Left kidney (tissue), 8 donors: ENCODE results near the gene CSMD2. TPM values are rescaled to one million over a fixed set of nuclear protein-coding genes. Genes with fewer than 3 reads are reported as not detected.
"Not testable (repeated sequence)": the region's sequence is repeated elsewhere in the genome, so short reads cannot be mapped to it uniquely, and the experiment has no call there.

Experiments
- DNase-seq: peaks from one replicate; pipeline ENCODE4 v3.0.0-alpha.2; 2013
- long read RNA-seq, 8 donors: transcript quantifications; one replicate each; lab custom pipeline, GENCODE V29; 2026
- polyA plus RNA-seq: library from polyadenylated mRNA; unstranded; fragments of 120-200 nt; gene quantifications from one replicate; pipeline ENCODE4 v1.2.1, GENCODE V29; 2013; ENCODE audit not compliant: insufficient read length

The CSMD2 gene
- polyA plus RNA-seq: 1.2 TPM
- long read RNA-seq, donor 1: 0 reads
- long read RNA-seq, donor 2: 0 reads
- long read RNA-seq, donor 3: 0 reads
- long read RNA-seq, donor 4: 0 reads
- long read RNA-seq, donor 5: 0 reads
- long read RNA-seq, donor 6: 0 reads
- long read RNA-seq, donor 7: 0 reads
- long read RNA-seq, donor 8: 0 reads

DNA sequence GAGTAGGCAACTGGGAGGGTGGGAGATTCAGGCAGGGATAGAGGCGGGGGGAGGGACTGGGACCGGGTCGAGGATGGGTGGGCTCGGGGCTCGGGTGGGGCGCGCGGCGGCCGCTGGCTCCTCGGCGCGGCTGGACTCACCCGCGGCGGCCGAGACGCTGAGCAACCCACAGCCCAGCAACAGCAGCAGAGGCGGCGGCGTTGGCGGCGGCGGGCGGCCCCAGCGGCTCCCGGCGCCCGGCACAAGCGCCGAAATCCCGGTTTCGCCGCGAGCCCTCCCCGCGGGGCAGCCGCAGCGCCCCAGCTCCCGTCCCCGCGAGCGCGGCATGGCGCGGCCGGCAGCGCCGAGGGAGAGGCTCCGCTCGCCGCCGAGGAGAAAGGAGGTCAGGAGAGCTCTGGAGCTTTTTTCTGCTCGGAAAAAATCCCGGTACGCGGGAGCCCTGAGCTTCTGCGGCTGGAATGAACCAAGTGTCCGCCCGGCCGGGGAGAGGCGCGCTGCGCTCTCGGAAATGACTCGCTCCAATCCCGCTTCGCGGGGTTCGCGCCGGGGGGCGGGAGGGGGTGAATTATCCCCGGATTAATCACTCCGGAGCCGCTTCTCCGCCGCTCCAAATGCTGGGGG, at the start of gene CSMD2:
Gene CSMD2, minus strand, starts transcription at position 460 of the 621 bp plus-strand sequence. Its CDS starts 133 bp downstream, at position 327.
- DNase-seq: peak; percentile 48

DNA sequence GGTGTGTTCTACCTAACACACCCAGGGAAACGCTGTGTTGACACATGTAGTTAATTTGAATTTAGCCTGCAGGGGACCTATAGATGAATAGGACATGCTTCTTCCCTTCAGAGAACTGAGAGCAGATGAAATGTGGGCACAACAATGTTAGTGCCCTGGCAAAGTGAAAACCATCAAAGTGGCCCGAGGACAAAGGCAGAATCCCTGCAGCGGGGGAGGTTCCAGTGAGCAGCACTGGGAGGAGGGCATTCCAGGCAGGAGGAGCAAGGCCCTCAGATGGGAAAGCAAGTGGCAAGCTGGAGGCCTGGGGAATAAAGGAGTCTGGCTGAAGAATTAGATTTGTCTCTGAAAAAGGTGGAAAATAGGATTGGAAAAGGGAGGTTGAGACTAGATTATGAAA, 48.9 kb upstream of the CSMD2 start:
- no peak for DNase-seq

DNA sequence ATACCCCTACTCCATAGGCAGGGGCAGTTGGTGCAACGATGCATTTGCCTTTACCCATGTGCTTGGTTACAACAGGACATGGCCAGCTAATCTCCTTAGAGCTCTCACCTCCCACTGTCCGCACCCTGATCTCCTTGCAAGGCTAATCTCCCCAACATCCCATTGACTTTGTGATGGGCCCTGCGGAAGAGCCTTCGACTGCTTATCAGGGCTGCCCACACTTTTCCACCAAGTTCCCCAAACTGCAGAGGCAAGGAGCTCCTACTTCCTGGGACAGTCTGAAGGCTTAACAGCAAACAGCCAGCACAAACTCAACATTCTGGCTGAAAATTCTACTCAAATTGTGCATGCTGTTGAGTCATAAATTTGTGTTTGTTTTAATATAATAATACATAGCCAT, 47.6 kb upstream of the CSMD2 start:
- no peak for DNase-seq

DNA sequence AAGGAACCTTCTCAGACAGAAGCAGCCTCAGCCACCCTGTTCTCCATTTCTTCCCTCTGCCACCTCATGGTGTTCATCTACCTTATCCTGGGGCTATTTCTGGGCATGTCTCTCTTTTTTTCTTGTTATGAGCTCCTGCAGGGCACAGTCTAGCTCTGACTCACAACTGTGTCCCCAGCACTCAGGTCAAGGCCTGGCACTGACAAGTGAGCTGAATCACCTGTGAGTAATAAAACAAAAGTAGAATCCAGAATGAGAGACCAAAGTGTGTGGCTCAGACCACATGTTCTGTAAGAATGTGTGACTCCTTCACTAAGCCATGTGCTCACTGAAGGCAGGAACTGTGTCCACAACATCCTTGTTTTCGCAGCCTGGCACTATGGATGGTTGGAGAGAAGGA, 34.9 kb upstream of the CSMD2 start:
- no peak for DNase-seq

DNA sequence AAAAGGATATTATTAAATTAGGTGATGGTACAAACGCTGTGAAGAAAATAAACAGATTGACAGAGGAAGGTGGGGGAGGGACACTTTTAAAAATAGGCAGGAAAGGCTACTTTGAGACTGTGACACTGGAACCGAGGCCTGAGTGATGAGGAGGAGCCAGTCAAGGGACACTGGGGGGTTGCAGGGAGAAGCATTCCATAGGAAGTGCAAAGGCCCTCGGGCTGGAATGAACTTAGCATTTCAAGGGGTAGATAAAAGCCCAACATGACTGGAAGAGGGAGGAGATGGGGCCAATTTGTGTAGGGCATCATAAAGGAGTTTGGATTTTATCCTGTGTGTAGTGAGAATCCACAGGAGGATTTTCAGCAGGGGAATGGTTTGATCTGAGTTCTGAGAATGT, 27.6 kb upstream of the CSMD2 start:
- DNase-seq: no peak

DNA sequence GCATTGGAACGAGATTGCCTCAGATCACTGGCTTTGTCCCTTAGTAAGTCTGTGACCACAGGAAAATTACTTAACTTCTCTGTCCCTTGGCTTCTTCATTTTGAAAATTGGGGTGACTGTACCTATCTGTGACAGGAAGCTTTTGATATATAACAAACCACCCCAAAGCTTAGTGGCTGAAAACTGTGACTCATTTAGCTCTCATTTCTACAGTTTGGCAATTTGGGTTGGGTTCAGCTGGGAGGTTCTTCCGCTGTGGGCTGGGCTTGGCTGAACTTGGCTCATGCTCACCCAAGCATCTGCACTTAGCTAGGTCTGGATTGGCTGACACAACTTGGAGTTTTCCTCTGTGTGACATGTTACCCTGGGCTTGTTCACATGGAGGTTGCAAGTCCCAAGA, 25.7 kb upstream of the CSMD2 start:
- no peak for DNase-seq

DNA sequence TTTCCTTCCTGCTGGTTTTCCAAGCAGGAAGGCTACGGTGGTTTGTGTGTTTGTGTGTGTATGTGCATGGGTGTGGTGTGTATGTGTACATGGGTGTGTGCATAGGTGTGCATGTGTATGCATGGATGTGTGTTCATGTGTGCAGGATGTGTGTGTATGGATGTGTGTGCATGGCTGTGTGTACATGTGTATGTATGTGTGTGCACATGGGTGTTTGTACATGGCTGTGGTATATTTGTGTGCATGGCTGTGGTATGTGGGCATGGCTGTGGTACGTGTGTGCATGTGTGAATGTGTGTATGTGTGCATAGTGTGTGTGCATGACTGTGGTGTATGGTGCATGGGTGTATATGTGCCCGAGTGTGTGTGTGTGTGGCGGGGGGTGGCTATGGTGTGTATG, 24.0 kb upstream of the CSMD2 start:
- no peak for DNase-seq

DNA sequence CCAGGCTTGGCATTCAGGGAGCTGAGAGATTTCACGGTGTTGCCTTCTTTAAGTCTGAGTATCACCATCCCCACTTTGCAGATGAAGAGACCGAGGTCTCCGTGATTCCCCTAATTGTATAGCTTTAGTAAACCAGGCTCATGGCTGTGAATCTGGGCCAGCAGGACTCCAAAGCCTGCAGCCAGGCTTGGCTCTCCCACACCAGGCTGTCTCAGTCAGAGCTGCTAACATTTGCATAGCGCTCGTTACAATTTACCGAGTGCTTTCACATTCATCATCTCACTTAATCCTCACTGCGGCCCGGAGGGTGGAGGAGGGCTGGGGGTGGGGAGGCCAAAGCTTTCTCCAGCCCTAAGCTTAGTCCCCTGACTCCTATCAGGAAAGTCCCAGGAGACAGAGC, 23.4 kb upstream of the CSMD2 start:
- no peak for DNase-seq

DNA sequence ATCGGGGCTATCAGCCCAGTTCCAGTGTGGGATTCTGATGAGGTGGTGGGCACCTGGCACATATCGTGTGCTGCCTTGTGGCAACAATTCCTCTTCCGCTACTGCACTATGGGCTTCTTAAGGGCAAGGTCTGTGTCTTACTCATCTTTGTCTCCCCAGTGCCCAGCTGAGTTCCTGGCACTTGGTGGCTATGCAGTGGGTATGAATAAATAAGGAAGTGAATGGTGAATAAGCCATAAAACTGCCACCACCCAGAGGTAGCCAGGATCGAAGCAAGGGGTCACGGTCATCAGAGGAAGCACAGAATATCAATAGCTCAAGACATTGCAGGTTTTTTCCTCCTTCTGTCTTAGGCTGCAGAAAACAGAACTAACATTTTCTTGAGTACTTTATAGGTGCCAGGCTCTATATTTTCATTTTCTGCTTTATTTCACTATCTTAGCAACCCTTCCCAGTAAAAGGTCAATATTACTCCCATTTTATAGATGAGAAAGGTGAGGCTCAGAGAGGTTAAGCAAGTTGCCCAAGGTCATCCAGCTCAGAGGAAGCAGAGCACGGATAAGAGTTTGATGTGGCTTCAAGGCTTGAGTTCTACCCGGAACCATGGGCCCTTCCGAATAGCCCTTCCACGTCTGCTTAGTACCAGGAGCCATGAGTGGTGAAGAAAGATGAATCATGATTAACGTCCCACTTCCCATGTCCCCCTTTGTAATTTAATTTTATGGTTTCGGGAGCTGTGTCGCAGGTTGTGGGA, 21.9 kb upstream of the CSMD2 start:
- DNase-seq: no peak

DNA sequence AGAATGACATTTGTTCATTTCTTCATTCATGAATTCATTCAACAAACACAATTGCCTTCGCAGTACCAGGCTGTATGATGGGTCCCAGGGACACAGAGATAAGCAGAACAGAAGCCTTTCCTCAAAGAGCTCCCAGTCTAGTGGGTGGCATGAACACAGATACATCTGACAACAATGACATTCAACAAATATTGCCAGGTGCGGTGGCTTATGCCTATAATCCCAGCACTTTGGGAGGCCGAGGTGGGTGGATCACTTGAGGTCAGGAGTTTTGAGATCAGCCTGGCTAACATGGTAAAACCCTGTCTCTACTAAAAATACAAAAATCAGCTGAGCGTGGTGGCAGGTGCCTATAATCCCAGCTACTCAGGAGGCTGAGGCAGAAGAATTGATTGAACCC, 18.4 kb upstream of the CSMD2 start:
- DNase-seq: not testable (repeated sequence)

DNA sequence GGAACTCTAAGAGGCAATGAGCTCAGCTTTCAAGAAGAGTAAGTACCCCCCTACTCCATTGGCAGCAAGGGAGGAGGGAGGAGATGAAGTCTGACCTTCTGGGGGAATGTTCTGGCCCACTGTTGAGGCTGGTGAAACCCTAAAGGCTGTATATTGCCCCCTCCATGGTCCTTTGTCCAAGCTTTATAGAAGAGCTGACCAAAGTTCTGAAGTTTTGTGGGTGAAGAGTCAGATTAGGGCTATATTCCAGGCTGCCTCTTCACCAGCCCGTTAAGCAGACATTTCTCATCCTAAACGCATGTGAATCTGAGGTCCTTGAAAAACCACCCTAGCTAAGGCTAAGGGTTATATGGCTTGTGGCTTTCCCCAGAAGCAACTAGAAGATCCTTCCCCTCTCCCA, 13.0 kb upstream of the CSMD2 start:
- no peak for DNase-seq

DNA sequence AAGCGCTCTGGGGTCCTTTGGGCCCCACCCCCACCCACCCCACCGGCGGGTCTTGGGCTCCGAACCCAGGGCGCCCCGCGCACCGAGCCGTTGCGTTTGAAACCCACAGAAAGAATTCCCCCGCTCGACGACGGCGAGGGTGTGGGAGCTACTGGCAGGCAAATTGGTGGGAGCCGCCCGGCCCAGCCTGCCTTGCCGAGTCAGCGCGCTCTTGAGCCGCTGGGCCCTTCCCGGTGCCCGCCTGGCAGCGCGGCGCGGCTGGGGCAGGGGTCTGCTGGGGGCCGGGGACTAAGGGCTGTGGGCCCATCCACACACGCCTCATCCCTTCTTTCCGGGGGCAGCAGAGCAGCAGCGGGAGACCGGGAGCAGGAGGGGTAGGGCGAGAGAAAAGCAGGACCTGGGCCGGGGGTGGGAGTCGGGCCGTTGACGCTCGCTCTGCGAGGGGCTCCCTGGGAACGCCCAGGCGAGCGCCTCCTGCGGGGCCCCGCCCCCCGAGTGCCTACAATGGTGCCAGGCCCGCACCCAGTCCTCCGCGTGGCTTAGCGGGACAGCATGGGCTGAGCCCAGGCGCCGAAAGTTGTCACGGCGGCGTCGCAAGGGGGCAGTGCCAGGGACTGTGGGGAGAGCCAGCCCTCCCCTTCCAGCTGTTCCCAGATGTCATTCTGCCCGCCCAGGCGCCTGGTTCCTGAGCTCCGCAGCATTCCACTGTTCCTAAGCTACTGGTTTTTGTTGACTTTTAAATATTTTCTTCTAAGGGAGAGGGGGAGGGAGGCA, 12.0 kb upstream of the CSMD2 start, which contains the start of gene C1orf94:
Gene C1orf94, plus strand, starts transcription at position 78 of the 774 bp plus-strand sequence. CDS start 883 bp downstream, outside the sequence.
- no peak for DNase-seq

DNA sequence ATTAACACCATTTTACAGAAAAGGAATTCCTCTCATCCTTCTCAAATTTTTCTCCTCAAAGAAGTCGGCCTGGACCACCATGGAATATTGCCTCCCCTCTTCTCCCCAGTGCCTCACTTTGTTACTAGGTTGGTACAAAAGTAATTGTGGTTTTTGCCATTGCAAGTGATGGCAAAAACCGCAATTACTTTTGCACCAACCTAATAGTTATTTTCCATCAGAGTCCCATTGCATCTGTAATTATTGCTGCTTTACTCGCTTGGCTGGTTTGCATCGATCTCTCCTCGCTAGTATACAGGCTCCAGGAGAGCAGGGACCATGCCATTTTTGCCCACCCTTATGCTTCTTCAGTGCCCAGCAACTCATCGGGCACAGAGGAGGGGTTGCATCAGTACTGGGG, 10.7 kb upstream of the CSMD2 start:
- DNase-seq: no peak

DNA sequence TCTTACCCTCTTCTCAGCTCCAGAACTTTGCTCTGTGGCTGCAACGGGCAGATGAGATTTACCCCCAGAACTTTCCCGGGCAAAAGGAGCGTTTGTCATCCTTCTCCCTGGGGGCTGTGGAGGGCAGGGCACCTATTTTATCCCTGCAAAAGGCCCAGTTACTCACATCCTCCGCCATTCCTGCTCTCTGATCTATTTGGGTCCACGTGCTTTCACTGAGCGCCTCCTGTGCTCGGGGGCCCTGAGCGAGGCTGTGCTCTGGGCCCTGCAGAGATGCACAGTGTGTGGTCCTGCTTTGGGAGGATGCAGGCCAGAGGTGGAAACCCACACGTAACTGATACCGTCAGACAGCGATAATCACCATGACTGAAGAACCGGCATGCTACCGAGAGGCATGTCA, 2.4 kb upstream of the CSMD2 start:
- DNase-seq: no peak

DNA sequence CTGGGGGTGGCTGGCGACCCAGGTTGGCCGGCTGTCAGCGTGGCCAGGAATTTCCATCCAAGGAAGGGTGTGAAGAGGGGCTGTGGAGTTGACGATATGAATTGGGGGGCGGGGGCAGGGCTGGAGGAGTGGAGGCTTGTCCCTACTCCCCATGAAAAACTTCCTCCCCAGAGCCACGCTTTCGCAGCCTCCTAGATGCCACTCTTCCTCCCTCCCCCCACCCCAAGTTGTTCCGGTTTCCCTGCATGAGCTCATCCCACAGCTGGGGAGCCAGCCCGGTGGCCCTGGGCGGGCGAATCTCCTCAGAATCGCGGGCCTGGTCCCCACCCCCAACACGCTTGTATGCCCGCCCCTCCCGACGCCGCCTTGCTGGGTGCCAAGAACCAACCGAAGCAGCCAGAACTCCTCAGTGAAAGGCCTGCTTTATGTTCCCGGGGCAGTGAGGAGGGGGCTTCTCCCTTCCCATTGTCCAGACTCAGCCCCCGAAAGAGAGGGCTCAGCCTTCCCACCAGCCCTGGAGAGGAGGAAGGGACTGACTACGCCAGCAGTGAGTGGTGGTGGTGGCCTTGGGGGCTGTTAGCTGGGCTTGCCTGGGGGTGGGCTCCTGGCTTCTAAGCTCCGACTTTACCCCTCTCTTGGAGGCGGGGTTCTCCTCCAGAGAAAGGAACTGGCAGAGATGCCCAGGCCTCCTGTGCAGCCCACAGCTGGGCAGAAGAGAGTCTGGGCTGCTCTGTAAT, 1.8 kb upstream of the CSMD2 start:
- DNase-seq: no peak

DNA sequence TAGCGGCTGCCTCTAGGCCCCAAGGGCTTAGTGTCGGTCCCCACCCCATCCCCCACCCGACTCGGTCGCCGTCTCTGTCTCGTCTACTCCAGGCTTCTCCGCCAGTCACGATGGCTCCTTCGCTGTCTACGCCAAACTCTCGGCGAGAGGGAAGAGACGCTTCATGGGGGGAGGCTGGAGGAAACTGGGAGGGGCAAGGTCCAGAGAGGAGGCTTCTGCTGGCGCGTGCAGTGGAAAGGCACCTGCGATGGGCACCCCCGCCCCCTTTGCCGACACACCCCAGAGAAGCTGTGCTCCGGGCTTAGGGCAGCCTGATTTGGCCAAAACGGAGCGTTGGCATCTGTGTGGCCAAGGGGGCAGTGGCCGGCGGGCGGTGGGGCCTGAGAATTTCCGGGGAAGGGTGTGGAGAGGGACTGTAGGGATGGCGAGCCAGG, 1.2 kb upstream of the CSMD2 start:
- DNase-seq: no peak

DNA sequence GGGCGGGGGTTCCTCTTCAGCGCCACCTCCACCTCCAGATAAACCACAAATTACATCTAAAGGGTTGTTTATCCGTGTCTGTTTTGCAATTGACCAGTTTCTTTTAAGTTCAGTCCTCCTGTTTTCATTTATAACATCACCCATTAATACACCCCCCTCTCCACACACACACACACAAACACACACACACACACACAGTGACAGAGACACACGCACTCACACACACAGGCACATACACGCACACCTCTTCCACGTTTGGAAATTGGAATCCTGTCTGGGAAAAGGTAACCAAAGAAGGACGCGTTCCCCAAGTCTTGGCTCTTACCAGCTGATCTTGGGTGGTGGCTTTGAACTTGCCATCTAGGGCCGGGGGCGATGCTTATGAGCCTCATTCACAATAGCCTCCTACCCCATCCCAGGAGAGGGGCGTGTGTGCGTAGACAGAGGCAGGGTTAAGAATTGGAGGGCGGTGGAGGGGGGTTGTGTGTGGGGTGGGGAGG, 442 bp upstream of the CSMD2 start:
- DNase-seq: no peak

DNA sequence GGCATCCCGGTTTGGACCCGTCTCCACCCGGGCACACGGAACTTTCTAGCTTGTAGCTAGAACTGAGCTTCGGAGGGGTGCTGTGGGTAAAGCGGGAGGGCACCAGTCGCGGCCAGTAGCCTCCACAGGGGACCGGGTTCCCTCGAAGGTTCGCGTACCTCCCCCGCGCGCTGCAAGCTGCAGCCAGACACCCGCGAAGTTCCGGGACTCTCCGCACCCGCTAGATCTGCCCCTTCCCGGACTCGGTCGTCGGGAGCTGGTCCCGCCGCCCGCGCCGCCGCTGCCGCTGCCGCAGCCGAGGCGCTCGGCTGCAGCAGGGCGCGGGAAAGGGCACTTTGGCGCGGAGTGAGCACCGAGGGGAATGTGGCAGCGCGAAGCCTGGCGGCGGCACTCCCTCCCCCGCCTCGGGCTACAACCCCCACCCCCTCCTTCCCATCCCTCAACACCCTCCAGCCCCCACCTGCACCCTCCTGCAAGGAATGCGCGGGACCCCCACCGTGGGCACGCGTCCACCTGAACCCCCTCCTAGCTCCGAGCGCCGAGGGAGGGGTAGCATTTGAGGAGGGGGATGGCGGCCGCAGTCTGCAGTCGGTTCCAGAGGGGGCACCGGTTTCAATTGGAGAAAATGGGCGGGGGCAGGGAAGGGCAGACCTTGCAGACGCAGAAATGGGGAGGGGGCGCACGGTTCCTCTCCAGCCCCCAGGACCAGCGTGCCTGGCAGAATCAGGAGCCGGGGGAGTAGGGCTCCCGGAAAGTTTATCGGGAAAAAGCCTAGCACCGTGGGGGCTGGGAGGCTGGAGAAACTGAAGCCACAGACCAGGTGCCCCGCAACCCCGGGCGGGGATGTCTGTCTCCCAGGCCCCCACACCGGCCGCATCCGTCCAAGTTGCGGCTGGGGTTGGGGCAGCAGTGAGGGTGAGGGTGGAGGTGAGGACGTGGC, 968 bp downstream of the CSMD2 start:
- DNase-seq: no peak

DNA sequence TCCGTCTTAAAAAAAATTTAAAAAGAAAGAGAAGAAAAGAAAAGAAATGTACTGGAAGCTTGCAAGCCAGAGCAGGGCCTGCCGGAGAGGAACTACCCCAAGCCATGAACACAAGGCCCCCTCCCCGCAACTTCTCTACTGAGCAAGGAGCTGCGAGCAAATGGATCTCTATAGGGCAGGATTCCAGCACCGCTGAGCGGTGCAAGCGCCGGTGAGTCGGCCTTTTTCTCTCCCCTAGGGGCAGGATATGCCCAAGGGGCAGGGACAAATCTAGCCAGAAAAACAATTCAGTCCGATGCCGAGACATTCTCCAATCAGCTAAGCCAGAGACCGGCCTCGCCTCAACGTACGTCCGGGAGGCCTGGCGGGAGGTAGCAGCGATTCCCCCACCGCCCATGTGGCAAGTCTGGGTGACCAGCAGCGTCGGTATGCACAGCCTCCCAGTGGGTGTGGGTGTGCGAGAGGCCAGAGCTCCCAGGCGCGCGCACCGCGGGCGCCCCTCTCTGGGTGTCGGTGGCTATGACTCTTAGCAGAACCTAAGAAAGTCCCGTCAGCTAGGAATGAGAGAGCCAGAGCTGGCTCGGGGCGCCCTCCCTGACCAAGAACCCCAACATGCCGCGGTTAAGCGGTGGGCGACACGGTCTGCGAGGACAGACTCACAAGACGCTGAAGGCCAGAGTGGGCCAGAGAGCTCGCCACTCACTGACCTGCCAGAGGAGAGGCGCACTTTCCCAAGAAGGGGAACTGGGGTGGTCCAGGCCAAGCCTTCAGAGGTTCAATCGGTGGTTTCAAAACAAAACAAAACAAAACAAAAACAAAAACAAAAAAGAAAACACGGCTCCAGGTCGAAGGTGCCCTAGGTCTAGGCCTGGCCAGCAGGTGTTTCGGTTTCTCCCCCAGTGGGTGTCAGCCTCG, 1.9 kb downstream of the CSMD2 start:
- DNase-seq: peak; percentile 57
